ENCODE measurements around the gene PTTG1. TPM values are rescaled to one million over a fixed set of nuclear protein-coding genes. Genes with fewer than 3 reads are reported as not detected.

PTTG1 gene
- total and polyA plus RNA-seq, 2 experiments from 2014 or later: 394 to 620 TPM

- TF ChIP-seq ZNF462 (CRISPR knock-in tag; IDR thresholded peaks at IDR 0.05) (no peak), JUNB (IDR thresholded peaks at IDR 0.05; ENCODE audit: unreplicated experiment) (no peak), POLR2AphosphoS5 (IDR thresholded peaks at IDR 0.05; ENCODE audit: low read depth) (no peak), ZNF114 (CRISPR knock-in tag; IDR thresholded peaks at IDR 0.05) (no peak), ZNF331 (CRISPR knock-in tag; IDR thresholded peaks at IDR 0.05; ENCODE audit: low read depth) (no peak)
- TF ChIP-seq, protein P1, sequence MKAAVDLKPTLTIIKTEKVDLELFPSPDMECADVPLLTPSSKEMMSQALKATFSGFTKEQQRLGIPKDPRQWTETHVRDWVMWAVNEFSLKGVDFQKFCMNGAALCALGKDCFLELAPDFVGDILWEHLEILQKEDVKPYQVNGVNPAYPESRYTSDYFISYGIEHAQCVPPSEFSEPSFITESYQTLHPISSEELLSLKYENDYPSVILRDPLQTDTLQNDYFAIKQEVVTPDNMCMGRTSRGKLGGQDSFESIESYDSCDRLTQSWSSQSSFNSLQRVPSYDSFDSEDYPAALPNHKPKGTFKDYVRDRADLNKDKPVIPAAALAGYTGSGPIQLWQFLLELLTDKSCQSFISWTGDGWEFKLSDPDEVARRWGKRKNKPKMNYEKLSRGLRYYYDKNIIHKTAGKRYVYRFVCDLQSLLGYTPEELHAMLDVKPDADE (IDR thresholded peaks at IDR 0.05): no peak
Observed at GRCh38 chr5:160448886-160449285, 27.2 kb downstream of the PTTG1 start (continued).

DNA sequence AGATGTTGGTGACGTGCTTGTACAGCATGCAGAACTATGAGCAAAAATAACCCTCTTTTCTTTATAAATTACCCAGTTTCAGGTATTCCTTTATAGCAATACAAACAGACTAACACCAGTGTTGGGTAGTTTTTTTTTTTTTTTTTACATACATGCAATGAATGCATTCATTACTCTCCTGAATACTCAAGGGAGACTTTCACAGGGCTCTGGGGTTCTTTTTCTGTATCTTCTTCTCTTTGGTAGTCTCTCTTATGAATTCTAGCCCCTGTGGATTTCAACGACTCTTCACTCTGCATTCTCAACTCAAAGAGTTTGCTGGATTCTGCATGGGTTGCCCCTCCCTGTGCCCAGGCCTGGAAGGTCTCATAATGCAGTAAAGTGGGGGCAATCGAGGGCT lies 27.8 kb downstream of the PTTG1 start:
- Mint-ChIP-seq H3K36me3 (ENCODE audit: low read depth) (no peaks in the 10 kb centered on the region), H3K4me1 (no peaks in the 10 kb centered on the region), H3K9me3 (no peaks in the 10 kb centered on the region; the same call in 1 of the 3 replicates), H3K27ac (no peak overlapping the region), H3K4me3 (no peak overlapping the region), H3K27me3 (ENCODE audit: insufficient read depth, low read depth, poor library complexity) (no peaks in the 10 kb centered on the region)
- Histone ChIP-seq H3K36me3 (ENCODE audit: insufficient read depth) (no peaks in the 10 kb centered on the region), H3F3A (replicated peaks; ENCODE audit: low read depth) (no peaks in the 10 kb centered on the region), H3K4me1 (ENCODE audit: insufficient read depth) (no peaks in the 10 kb centered on the region), H3K27me3 (ENCODE audit: insufficient read depth) (no peaks in the 10 kb centered on the region), H3K4me2 (no peak overlapping the region), H3K27ac (ENCODE audit: low read depth) (no peak overlapping the region), H4K20me1 (replicated peaks; ENCODE audit: insufficient read depth) (no peaks in the 10 kb centered on the region), H3K4me3 (no peak overlapping the region), H2AFZ (no peak overlapping the region), H3K9me2 (ENCODE audit: insufficient read depth) (no peaks in the 10 kb centered on the region; the same call in 1 of the 2 replicates), H3K79me2 (replicated peaks; ENCODE audit: insufficient read depth) (no peaks in the 10 kb centered on the region)
- DNase-seq (ENCODE audit: low spot score) (no peak), ATAC-seq (no peak)
- TF ChIP-seq, protein P2, sequence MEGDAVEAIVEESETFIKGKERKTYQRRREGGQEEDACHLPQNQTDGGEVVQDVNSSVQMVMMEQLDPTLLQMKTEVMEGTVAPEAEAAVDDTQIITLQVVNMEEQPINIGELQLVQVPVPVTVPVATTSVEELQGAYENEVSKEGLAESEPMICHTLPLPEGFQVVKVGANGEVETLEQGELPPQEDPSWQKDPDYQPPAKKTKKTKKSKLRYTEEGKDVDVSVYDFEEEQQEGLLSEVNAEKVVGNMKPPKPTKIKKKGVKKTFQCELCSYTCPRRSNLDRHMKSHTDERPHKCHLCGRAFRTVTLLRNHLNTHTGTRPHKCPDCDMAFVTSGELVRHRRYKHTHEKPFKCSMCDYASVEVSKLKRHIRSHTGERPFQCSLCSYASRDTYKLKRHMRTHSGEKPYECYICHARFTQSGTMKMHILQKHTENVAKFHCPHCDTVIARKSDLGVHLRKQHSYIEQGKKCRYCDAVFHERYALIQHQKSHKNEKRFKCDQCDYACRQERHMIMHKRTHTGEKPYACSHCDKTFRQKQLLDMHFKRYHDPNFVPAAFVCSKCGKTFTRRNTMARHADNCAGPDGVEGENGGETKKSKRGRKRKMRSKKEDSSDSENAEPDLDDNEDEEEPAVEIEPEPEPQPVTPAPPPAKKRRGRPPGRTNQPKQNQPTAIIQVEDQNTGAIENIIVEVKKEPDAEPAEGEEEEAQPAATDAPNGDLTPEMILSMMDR (conservative IDR thresholded peaks at IDR 0.05; ENCODE audit: low read depth in 2 of 2): no peak
- no peak for TF ChIP-seq ZNF331 (CRISPR knock-in tag; IDR thresholded peaks at IDR 0.05; ENCODE audit: low read depth)
- no peak for TF ChIP-seq POLR2AphosphoS5 (IDR thresholded peaks at IDR 0.05; ENCODE audit: low read depth)
- no peak for TF ChIP-seq JUNB (IDR thresholded peaks at IDR 0.05; ENCODE audit: unreplicated experiment)
- TF ChIP-seq NANOG (IDR thresholded peaks at IDR 0.05; ENCODE audit: borderline replicate concordance): no peak
- no peak for TF ChIP-seq CREB1 (CRISPR knock-in tag; IDR thresholded peaks at IDR 0.05; ENCODE audit: low read depth)
